ENCODE measurements around the gene PTBP3. TPM values are rescaled to one million over a fixed set of nuclear protein-coding genes. Genes with fewer than 3 reads are reported as not detected.

PTBP3 gene
- polyA plus RNA-seq, 3 donors, result 33.6 to 68.3 (median 51.4) TPM

DNA sequence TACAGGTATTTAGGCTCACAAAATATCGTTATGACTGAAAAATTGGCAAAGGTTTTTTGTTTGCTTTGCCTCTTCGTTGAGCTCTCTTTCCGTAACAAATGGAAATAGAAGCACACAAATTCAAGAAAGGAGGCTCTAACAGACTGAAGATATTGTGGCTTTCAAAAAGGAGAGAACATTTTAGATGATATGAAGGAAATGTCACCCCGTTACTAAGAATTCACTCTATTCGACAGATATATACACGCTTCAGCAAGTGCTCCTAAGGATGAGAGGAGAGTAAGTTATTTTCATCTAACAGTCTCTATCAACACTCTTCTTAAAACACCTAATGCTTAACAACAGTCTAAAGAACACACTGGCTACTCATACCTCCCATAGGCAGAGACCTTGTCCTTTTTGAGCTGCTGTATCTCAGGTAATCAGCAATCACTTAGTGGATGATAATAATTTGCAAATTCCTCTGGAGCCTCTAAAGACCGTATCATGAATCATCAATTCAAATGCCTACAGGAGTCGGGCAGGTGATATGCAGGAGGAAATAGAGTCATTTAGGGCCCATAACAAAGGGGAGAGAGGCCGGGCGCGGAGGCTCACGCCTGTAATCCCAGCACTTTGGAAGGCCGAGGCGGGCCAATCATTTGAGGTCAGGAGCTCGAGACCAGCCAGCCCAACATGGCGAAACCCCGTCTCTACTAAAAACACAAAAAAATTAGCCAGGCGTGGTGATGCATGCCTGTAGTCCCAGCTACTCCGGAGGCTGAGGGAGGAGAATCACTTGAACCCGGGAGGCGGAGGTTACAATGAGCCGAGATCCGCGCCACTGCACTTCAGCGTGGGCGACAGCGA, 45.1 kb upstream of the PTBP3 start:
- Histone ChIP-seq H3K4me1 (ENCODE audit: control insufficient read depth in 1 of 2, insufficient read depth in 2 of 2, low read length in 2 of 2) (peaks cover 28 to 37% of the 10 kb centered on the region in 2 donors), H3K4me2 (replicated peaks; ENCODE audit: extremely low read depth, low read length, poor library complexity, severe bottlenecking) (peak overlapping the region; percentile 81), H3K27ac (ENCODE audit: low read depth in 1 of 2, low read length in 2 of 2) (peak overlapping the region; percentile 98 to 99), H3K4me3 (replicated peaks in 1 of 3; ENCODE audit: low read depth in 2 of 3, low read length in 3 of 3) (peak overlapping the region; percentile 90 to 98 (median 92)), H3K9me3 (replicated peaks in 1 of 2; ENCODE audit: control insufficient read depth in 1 of 2, insufficient read depth in 1 of 2, low read length in 2 of 2) (no peaks in the 10 kb centered on the region), H2AFZ (ENCODE audit: insufficient read depth, low read depth, low read length, poor library complexity, severe bottlenecking) (peak overlapping the region; percentile 92), H3K79me2 (ENCODE audit: insufficient read depth, low read length) (peaks cover 42% of the 10 kb centered on the region), H4K20me1 (ENCODE audit: insufficient read depth, low read length) (no peaks in the 10 kb centered on the region), H3K36me3 (replicated peaks in 1 of 2; ENCODE audit: control insufficient read depth in 1 of 2, insufficient read depth in 2 of 2, low read length in 2 of 2) (no peaks in the 10 kb centered on the region), H3K9ac (ENCODE audit: insufficient read depth, low read length, poor library complexity, severe bottlenecking) (peak overlapping the region; percentile 97), H3K27me3 (ENCODE audit: control insufficient read depth in 2 of 2, insufficient read depth in 2 of 2, low read length in 2 of 2) (no peaks in the 10 kb centered on the region)
- Mint-ChIP-seq H3K27ac (peak overlapping the region; percentile 98 to 100 (median 99)), H3K36me3 (peaks cover 7 to 14% of the 10 kb centered on the region in 2 donors), H3K4me3 (peak overlapping the region; percentile 95 to 99), H3K27me3 (ENCODE audit: low read depth in 3 of 3) (no peaks in the 10 kb centered on the region), H3K4me1 (peaks cover 50% of the 10 kb centered on the region), H3K9me3 (peaks cover 0 to 9% (median 2%) of the 10 kb centered on the region in 7 donors)
- 10% methylated on average over 14 of the region's 27 CpGs for WGBS (ENCODE audit: insufficient coverage)
- peak in 1 of 3 donors; percentile 21 for DNase-seq
- TF ChIP-seq, protein P1, sequence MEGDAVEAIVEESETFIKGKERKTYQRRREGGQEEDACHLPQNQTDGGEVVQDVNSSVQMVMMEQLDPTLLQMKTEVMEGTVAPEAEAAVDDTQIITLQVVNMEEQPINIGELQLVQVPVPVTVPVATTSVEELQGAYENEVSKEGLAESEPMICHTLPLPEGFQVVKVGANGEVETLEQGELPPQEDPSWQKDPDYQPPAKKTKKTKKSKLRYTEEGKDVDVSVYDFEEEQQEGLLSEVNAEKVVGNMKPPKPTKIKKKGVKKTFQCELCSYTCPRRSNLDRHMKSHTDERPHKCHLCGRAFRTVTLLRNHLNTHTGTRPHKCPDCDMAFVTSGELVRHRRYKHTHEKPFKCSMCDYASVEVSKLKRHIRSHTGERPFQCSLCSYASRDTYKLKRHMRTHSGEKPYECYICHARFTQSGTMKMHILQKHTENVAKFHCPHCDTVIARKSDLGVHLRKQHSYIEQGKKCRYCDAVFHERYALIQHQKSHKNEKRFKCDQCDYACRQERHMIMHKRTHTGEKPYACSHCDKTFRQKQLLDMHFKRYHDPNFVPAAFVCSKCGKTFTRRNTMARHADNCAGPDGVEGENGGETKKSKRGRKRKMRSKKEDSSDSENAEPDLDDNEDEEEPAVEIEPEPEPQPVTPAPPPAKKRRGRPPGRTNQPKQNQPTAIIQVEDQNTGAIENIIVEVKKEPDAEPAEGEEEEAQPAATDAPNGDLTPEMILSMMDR (IDR thresholded peaks at IDR 0.05), result no peak
- intact Hi-C loops (cut with micrococcal nuclease), result loop anchor here (5.0 kb wide), 3 partner anchors 46 to 206 kb away; partner anchors contain the start of gene PTBP3 (in 1 of the 2)

GRCh38 chr9:112377684-112378327, 44.4 kb upstream of the PTBP3 start:
- peaks cover 34% of the 10 kb centered on the region for H3K79me2 ChIP-seq (ENCODE audit: insufficient read depth, low read length)
- H3K9ac ChIP-seq (ENCODE audit: insufficient read depth, low read length, poor library complexity, severe bottlenecking), result peak overlapping the region; percentile 97
- no peak overlapping the region for H3K27ac ChIP-seq (ENCODE audit: low read depth in 1 of 2, low read length in 2 of 2)
- H3K27ac Mint-ChIP-seq, result no peak overlapping the region
- peaks cover 28 to 37% of the 10 kb centered on the region in 2 donors for H3K4me1 ChIP-seq (ENCODE audit: control insufficient read depth in 1 of 2, insufficient read depth in 2 of 2, low read length in 2 of 2)
- no peaks in the 10 kb centered on the region for H3K36me3 ChIP-seq (replicated peaks in 1 of 2; ENCODE audit: control insufficient read depth in 1 of 2, insufficient read depth in 2 of 2, low read length in 2 of 2)
- peak overlapping the region in 1 of 2 donors; percentile 64 for H3K4me3 Mint-ChIP-seq
- peaks cover 45% of the 10 kb centered on the region for H3K4me1 Mint-ChIP-seq
- peak overlapping the region; percentile 81 for H3K4me2 ChIP-seq (replicated peaks; ENCODE audit: extremely low read depth, low read length, poor library complexity, severe bottlenecking)
- TF ChIP-seq, protein P1 (IDR thresholded peaks at IDR 0.05), result no peak
- H2AFZ ChIP-seq (ENCODE audit: insufficient read depth, low read depth, low read length, poor library complexity, severe bottlenecking), result peak overlapping the region; percentile 92
- peaks cover 0 to 12% (median 3%) of the 10 kb centered on the region in 7 donors for H3K9me3 Mint-ChIP-seq
- no peaks in the 10 kb centered on the region for H4K20me1 ChIP-seq (ENCODE audit: insufficient read depth, low read length)
- no peak for DNase-seq
- no CpG with 5 or more reads among the region's 1 CpG for WGBS (ENCODE audit: insufficient coverage)
- intact Hi-C loops (cut with micrococcal nuclease), result loop anchor here (5.0 kb wide), 3 partner anchors 46 to 206 kb away; partner anchors contain the start of gene PTBP3 (in 1 of the 2)
- no peaks in the 10 kb centered on the region for H3K27me3 ChIP-seq (ENCODE audit: control insufficient read depth in 2 of 2, insufficient read depth in 2 of 2, low read length in 2 of 2)
- peaks cover 9 to 16% of the 10 kb centered on the region in 2 donors for H3K36me3 Mint-ChIP-seq
- H3K27me3 Mint-ChIP-seq (ENCODE audit: low read depth in 3 of 3), result no peaks in the 10 kb centered on the region
- peak overlapping the region in 1 of 3 experiments; percentile 98 for H3K4me3 ChIP-seq (replicated peaks in 1 of 3; ENCODE audit: low read depth in 2 of 3, low read length in 3 of 3)
- no peaks in the 10 kb centered on the region for H3K9me3 ChIP-seq (replicated peaks in 1 of 2; ENCODE audit: control insufficient read depth in 1 of 2, insufficient read depth in 1 of 2, low read length in 2 of 2)

All from CD14-positive monocyte (primary cell).